Body of pancreas (tissue), 4 donors: Measurements from ENCODE around the gene ELOVL3. TPM values are rescaled to one million over a fixed set of nuclear protein-coding genes. Genes with fewer than 3 reads are reported as not detected.
"Not testable (repeated sequence)": the region's sequence is repeated elsewhere in the genome, so short reads cannot be mapped to it uniquely, and the experiment has no call there.

Experiments used
- ATAC-seq: fragments of 150-250 bp; one replicate; pipeline ENCODE4 v1.9.1; 2016
- DNase-seq, 4 donors: peaks; one replicate each; pipeline ENCODE4 v3.0.0-alpha.2; 2019
- H3K27ac ChIP-seq, 4 donors: fragments of 200-600 bp; sonication (generic); 1 replicate in 3 of 4; 2 replicates in 1 of 4; pipeline versions ENCODE4 v1.5.1 to v1.6.1; 2016 to 2019; ENCODE audit warnings: mild to moderate bottlenecking in 1 of 4, mixed read lengths in 1 of 4, moderate library complexity in 1 of 4
- H3K27me3 ChIP-seq, 2 donors: fragments of 200-600 bp; sonication (generic); one replicate each; pipeline ENCODE4 v1.6.0; 2016; ENCODE audit warnings: mild to moderate bottlenecking in 1 of 2
- H3K36me3 ChIP-seq, 2 donors: fragments of 200-600 bp; sonication (generic); replicated peaks in 1 of 2; 2 replicates each; pipeline ENCODE4 v1.5.1; 2016; ENCODE audit warnings: low read depth in 2 of 2; ENCODE audit not compliant: insufficient read depth in 1 of 2
- H3K4me1 ChIP-seq: fragments of 200-600 bp; sonication (generic); one replicate; pipeline ENCODE4 v1.6.0; 2016
- H3K4me3 ChIP-seq, 2 donors: fragments of 200-600 bp; sonication (generic); 1 replicate in 1 of 2; 2 replicates in 1 of 2; pipeline ENCODE4 v1.5.1; 2016 to 2019
- H3K9me3 ChIP-seq, 3 donors: fragments of 200-600 bp; sonication (generic); 1 replicate in 2 of 3; 2 replicates in 1 of 3; pipeline ENCODE4 v1.5.1; 2016
- CTCF ChIP-seq, 7 experiments: fragments of 450-650 bp in 4 of 7; fragments of 200-600 bp in 3 of 7; sonication (generic) in 3 of 7; IDR thresholded peaks; one replicate each; pipeline ENCODE4 v1.5.1; 2016 to 2019; ENCODE audit warnings: antibody characterized with exemption in 7 of 7
- POLR2A ChIP-seq, 3 donors: fragments of 450-650 bp; IDR thresholded peaks; one replicate each; pipeline ENCODE4 v1.6.1; 2016; ENCODE audit warnings: antibody characterized with exemption in 3 of 3, mild to moderate bottlenecking in 2 of 3
- WGBS, 2 donors: methylation state at CpG; one replicate each; pipeline ENCODE4 v1.1.5; 2017; 5-methylcytosine and 5-hydroxymethylcytosine counted together
- intact Hi-C: fragments of 100-400 bp; cut with DNase I; formaldehyde crosslinking; loops from one replicate; pipeline ENCODE4 v1.15.1; 2023
- total RNA-seq, 2 donors: library from RNA; depleted of rRNA; stranded (reverse); fragments of >200 nt; gene quantifications; one replicate each; pipeline ENCODE4 v1.1.0, GENCODE V29; 2016

The ELOVL3 gene
- total RNA-seq, 2 donors from 2014 or later = not detected

GRCh38 chr10:102245932-102246251 lies 19.8 kb downstream of the ELOVL3 start:
- Histone ChIP-seq H3K27me3 (no peaks in the 10 kb centered on the region), H3K4me3 (peak overlapping the region; percentile 42 to 99), H3K4me1 (peaks cover 63% of the 10 kb centered on the region), H3K27ac (peak overlapping the region; percentile 42 to 93 (median 77)), H3K9me3 (no peaks in the 10 kb centered on the region), H3K36me3 (no peaks in the 10 kb centered on the region)
- no peak for TF ChIP-seq POLR2A (IDR thresholded peaks at IDR 0.05)
- TF ChIP-seq CTCF (IDR thresholded peaks at IDR 0.05) = no peak
- DNase-seq (no peak), ATAC-seq (no peak)
- 0 to 3% methylated on average over 4 of the region's 4 CpGs for WGBS, 2 donors
- intact Hi-C loops = no loop called here

GRCh38 chr10:102246261-102246660 lies 20.2 kb downstream of the ELOVL3 start:
- peak in 1 of 4 donors; percentile 23 for DNase-seq
- Histone ChIP-seq H3K4me3 (peak overlapping the region; percentile 42 to 99), H3K4me1 (peaks cover 59% of the 10 kb centered on the region), H3K27me3 (no peaks in the 10 kb centered on the region), H3K9me3 (no peaks in the 10 kb centered on the region), H3K27ac (peak overlapping the region in 3 of 4 donors; percentile 42 to 93 (median 88)), H3K36me3 (no peaks in the 10 kb centered on the region)
- 4 to 9% methylated on average over 3 of the region's 3 CpGs for WGBS, 2 donors
- intact Hi-C loops = no loop called here
- TF ChIP-seq POLR2A (IDR thresholded peaks at IDR 0.05) (no peak), CTCF (IDR thresholded peaks at IDR 0.05) (no peak)
- no peak for ATAC-seq

GRCh38 chr10:102247734-102248133 lies 21.6 kb downstream of the ELOVL3 start:
- Histone ChIP-seq H3K4me3 (no peak overlapping the region), H3K4me1 (peaks cover 50% of the 10 kb centered on the region), H3K27me3 (no peaks in the 10 kb centered on the region), H3K9me3 (no peaks in the 10 kb centered on the region), H3K36me3 (peaks cover 0 to 2% of the 10 kb centered on the region in 2 donors), H3K27ac (no peak overlapping the region)
- TF ChIP-seq CTCF (IDR thresholded peaks at IDR 0.05) (no peak), POLR2A (IDR thresholded peaks at IDR 0.05) (no peak)
- ATAC-seq = no peak
- intact Hi-C loops = no loop called here
- DNase-seq = no peak

- H3K27me3 ChIP-seq, H3K27ac ChIP-seq, DNase-seq, H3K9me3 ChIP-seq, intact Hi-C loops, H3K4me3 ChIP-seq, H3K36me3 ChIP-seq, ATAC-seq: not testable (repeated sequence)
- 86 to 97% methylated on average over 3 of the region's 3 CpGs for WGBS, 2 donors
- peaks cover 35% of the 10 kb centered on the region for H3K4me1 ChIP-seq
Measured at GRCh38 chr10:102252508-102252907, 26.4 kb downstream of the ELOVL3 start.

GRCh38 chr10:102254426-102254825 lies 28.3 kb downstream of the ELOVL3 start:
- DNase-seq (no peak), ATAC-seq (no peak)
- Histone ChIP-seq H3K36me3 (peaks cover 0 to 2% of the 10 kb centered on the region in 2 donors), H3K4me1 (peaks cover 16% of the 10 kb centered on the region), H3K9me3 (no peaks in the 10 kb centered on the region), H3K27me3 (no peaks in the 10 kb centered on the region), H3K27ac (no peak overlapping the region), H3K4me3 (no peak overlapping the region)
- intact Hi-C loops = no loop called here
- no peak for TF ChIP-seq POLR2A (IDR thresholded peaks at IDR 0.05)
- TF ChIP-seq CTCF (IDR thresholded peaks at IDR 0.05) = no peak
- 36 to 56% methylated on average over 1 of the region's 1 CpG for WGBS, 2 donors
